PC-3 (cell line): ENCODE measurements around the gene DPPA3.

Experiments used
- EZH2phosphoT487 ChIP-seq: fragments of 300-600 bp; sonication (generic); IDR thresholded peaks from 2 replicates; pipeline ENCODE4 v1.6.1; 2018; ENCODE audit warnings: mild to moderate bottlenecking, antibody characterized with exemption, low read length, borderline replicate concordance
- TF ChIP-seq, protein P1 (sequence below): fragments of 300-600 bp; sonication (generic); conservative IDR thresholded peaks from 2 replicates; pipeline ENCODE4 v1.5.1; 2017; ENCODE audit warnings: antibody characterized with exemption, low read depth, mild to moderate bottlenecking, low read length

GRCh38 chr12:7681535-7681934 is 29.7 kb upstream of the DPPA3 start:
- no peak for TF ChIP-seq EZH2phosphoT487
- TF ChIP-seq, protein P1, sequence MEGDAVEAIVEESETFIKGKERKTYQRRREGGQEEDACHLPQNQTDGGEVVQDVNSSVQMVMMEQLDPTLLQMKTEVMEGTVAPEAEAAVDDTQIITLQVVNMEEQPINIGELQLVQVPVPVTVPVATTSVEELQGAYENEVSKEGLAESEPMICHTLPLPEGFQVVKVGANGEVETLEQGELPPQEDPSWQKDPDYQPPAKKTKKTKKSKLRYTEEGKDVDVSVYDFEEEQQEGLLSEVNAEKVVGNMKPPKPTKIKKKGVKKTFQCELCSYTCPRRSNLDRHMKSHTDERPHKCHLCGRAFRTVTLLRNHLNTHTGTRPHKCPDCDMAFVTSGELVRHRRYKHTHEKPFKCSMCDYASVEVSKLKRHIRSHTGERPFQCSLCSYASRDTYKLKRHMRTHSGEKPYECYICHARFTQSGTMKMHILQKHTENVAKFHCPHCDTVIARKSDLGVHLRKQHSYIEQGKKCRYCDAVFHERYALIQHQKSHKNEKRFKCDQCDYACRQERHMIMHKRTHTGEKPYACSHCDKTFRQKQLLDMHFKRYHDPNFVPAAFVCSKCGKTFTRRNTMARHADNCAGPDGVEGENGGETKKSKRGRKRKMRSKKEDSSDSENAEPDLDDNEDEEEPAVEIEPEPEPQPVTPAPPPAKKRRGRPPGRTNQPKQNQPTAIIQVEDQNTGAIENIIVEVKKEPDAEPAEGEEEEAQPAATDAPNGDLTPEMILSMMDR = no peak
